Liver (tissue), 9 donors: ENCODE data around the gene SEMA6D. TPM values are rescaled to one million over a fixed set of nuclear protein-coding genes. Genes with fewer than 3 reads are reported as not detected.

Experiments
- DNase-seq: peaks from one replicate; pipeline ENCODE4 v3.0.0-alpha.2; 2017; ENCODE audit warnings: low spot score
- H3K27ac ChIP-seq, 2 donors: one replicate each; pipeline ENCODE4 v1.7.0; 2013; ENCODE audit warnings: inconsistent platforms in 2 of 2, low read length in 2 of 2, control low read depth in 1 of 2, low read depth in 1 of 2, mild to moderate bottlenecking in 1 of 2
- H3K27me3 ChIP-seq, 4 donors: one replicate each; pipeline versions ENCODE4 v1.6.1 to v1.7.0; 2013; ENCODE audit warnings: low read length in 3 of 4, inconsistent platforms in 1 of 4, mild to moderate bottlenecking in 1 of 4, moderate library complexity in 1 of 4; ENCODE audit not compliant: control insufficient read depth in 4 of 4, insufficient read depth in 4 of 4
- H3K36me3 ChIP-seq, 4 donors: one replicate each; pipeline versions ENCODE4 v1.6.1 to v1.7.0; 2013; ENCODE audit warnings: low read length in 3 of 4, mild to moderate bottlenecking in 3 of 4, low read depth in 1 of 4, moderate library complexity in 1 of 4; ENCODE audit not compliant: control insufficient read depth in 4 of 4, insufficient read depth in 3 of 4
- H3K4me1 ChIP-seq, 4 donors: one replicate each; pipeline versions ENCODE4 v1.6.1 to v1.7.0; 2013; ENCODE audit warnings: low read length in 3 of 4, mild to moderate bottlenecking in 3 of 4, moderate library complexity in 1 of 4; ENCODE audit not compliant: control insufficient read depth in 4 of 4, insufficient read depth in 4 of 4
- H3K4me3 ChIP-seq, 3 donors: one replicate each; pipeline versions ENCODE4 v1.6.1 to v1.7.0; 2013; ENCODE audit warnings: low read length in 3 of 3, control low read depth in 1 of 3, low read depth in 1 of 3, mild to moderate bottlenecking in 1 of 3
- H3K9ac ChIP-seq, 2 donors: one replicate each; pipeline ENCODE4 v1.7.0; 2013; ENCODE audit warnings: low read length in 2 of 2, mild to moderate bottlenecking in 2 of 2, moderate library complexity in 2 of 2, control low read depth in 1 of 2, low read depth in 1 of 2
- H3K9me3 ChIP-seq, 4 donors: one replicate each; pipeline versions ENCODE4 v1.6.1 to v1.7.0; 2013; ENCODE audit warnings: low read length in 3 of 4; ENCODE audit not compliant: control insufficient read depth in 4 of 4
- EGR1 ChIP-seq, 2 donors: IDR thresholded peaks; 2 replicates each; pipeline ENCODE4 v1.6.1; 2016 to 2018; ENCODE audit warnings: antibody characterized with exemption in 2 of 2, low read depth in 2 of 2
- FOXA1 ChIP-seq: IDR thresholded peaks from 2 replicates; pipeline ENCODE4 v1.6.1; 2016; ENCODE audit warnings: antibody characterized with exemption
- FOXA2 ChIP-seq: IDR thresholded peaks from 2 replicates; pipeline ENCODE4 v1.6.1; 2016; ENCODE audit warnings: antibody characterized with exemption
- GABPA ChIP-seq, 2 donors: IDR thresholded peaks in 1 of 2; conservative IDR thresholded peaks in 1 of 2; 2 replicates each; pipeline ENCODE4 v1.6.1; 2016; ENCODE audit warnings: antibody characterized with exemption in 2 of 2, mild to moderate bottlenecking in 1 of 2, moderate library complexity in 1 of 2
- HNF4A ChIP-seq, 2 donors: conservative IDR thresholded peaks; 2 replicates each; pipeline ENCODE4 v1.6.1; 2016; ENCODE audit warnings: antibody characterized with exemption in 2 of 2, mild to moderate bottlenecking in 2 of 2
- HNF4G ChIP-seq: IDR thresholded peaks from 2 replicates; pipeline ENCODE4 v1.6.1; 2016; ENCODE audit warnings: antibody characterized with exemption
- JUND ChIP-seq, 2 donors: IDR thresholded peaks; 2 replicates each; pipeline ENCODE4 v1.6.1; 2016; ENCODE audit warnings: antibody characterized with exemption in 2 of 2
- RAD21 ChIP-seq, 2 donors: IDR thresholded peaks; 2 replicates each; pipeline ENCODE4 v1.6.1; 2016; ENCODE audit warnings: antibody characterized with exemption in 2 of 2, mild to moderate bottlenecking in 2 of 2
- RXRA ChIP-seq, 2 donors: IDR thresholded peaks; 2 replicates each; pipeline ENCODE4 v1.6.1; 2017 to 2018; ENCODE audit warnings: antibody characterized with exemption in 2 of 2, mild to moderate bottlenecking in 1 of 2
- TAF1 ChIP-seq: conservative IDR thresholded peaks from 2 replicates; pipeline ENCODE4 v1.6.1; 2016; ENCODE audit warnings: antibody characterized with exemption, mild to moderate bottlenecking
- YY1 ChIP-seq: IDR thresholded peaks from 2 replicates; pipeline ENCODE4 v1.6.1; 2016; ENCODE audit warnings: antibody characterized with exemption, mild to moderate bottlenecking
- WGBS: extraction: QIAGEN DNeasy Blood & Tissue Kit; methylation state at CpG from one replicate; pipeline ENCODE4 v1.1.7; 2013; 5-methylcytosine and 5-hydroxymethylcytosine counted together
- polyA plus RNA-seq, 2 donors: library from polyadenylated mRNA; stranded (reverse) in 1 of 2; unstranded in 1 of 2; fragments of 200-250 nt in 1 of 2; fragments of >200 nt in 1 of 2; fragmentation: Nextera tagmentation in 1 of 2; extraction: Ambion mirVana in 1 of 2; gene quantifications; one replicate each; pipeline versions ENCODE4 v1.2.1 to v1.2.3, GENCODE V29; 2013 to 2015
- total RNA-seq, 2 donors: library from RNA; depleted of rRNA; stranded (reverse); fragments of >200 nt; gene quantifications; one replicate each; pipeline ENCODE4 v1.2.3, GENCODE V29; 2014
- TF ChIP-seq, protein P1 (sequence below): IDR thresholded peaks from 2 replicates; pipeline ENCODE4 v1.6.1; 2016; ENCODE audit warnings: antibody characterized with exemption
- TF ChIP-seq, protein P2 (sequence below): IDR thresholded peaks from 2 replicates; pipeline ENCODE4 v1.6.1; 2016; ENCODE audit warnings: antibody characterized with exemption, mild to moderate bottlenecking
- TF ChIP-seq, protein P3 (sequence below): IDR thresholded peaks from 2 replicates; pipeline ENCODE4 v1.6.1; 2016; ENCODE audit warnings: antibody characterized with exemption
- TF ChIP-seq, protein P4 (sequence below): fragments of 150-350 bp; IDR thresholded peaks from 2 replicates; pipeline ENCODE4 v1.5.1; 2017; ENCODE audit warnings: improper control_type of control experiment, low read depth, low read length; ENCODE audit not compliant: missing input control
- TF ChIP-seq, protein P5 (sequence below): IDR thresholded peaks from 2 replicates; pipeline ENCODE4 v1.6.1; 2016; ENCODE audit warnings: antibody characterized with exemption
- donor health status: healthy.
- donor health status: healthy.
- donor health status: healthy.
- donor health status: healthy.
- donor health status: healthy.

Gene SEMA6D
- total and polyA plus RNA-seq, 4 donors: 1.0 to 4.5 (median 3.1) TPM

DNA sequence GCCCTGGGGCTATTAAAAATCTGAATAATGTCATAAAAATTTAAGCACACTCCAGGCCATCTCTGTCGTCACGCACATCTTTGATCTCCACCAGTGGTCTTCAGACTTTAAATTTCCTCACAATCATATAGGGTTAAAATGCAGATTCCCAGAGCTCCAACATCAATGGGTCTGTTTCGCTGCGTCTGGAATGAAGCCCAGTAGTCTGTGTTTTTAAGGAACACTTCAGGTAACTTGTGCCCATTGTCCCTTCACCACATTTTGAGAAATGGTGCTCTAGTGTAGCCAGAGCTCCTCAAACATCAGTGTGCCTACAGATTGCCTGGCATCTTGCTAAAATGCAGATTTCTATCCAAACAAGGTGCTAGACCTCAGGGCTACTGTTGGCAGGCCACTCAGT is 9.8 kb downstream of the SEMA6D start:
- 83% methylated on average over 4 of the region's 4 CpGs for WGBS
- peaks cover 0 to 3% (median 0%) of the 10 kb centered on the region in 4 donors for H3K27me3 ChIP-seq
- TF ChIP-seq, protein P1, sequence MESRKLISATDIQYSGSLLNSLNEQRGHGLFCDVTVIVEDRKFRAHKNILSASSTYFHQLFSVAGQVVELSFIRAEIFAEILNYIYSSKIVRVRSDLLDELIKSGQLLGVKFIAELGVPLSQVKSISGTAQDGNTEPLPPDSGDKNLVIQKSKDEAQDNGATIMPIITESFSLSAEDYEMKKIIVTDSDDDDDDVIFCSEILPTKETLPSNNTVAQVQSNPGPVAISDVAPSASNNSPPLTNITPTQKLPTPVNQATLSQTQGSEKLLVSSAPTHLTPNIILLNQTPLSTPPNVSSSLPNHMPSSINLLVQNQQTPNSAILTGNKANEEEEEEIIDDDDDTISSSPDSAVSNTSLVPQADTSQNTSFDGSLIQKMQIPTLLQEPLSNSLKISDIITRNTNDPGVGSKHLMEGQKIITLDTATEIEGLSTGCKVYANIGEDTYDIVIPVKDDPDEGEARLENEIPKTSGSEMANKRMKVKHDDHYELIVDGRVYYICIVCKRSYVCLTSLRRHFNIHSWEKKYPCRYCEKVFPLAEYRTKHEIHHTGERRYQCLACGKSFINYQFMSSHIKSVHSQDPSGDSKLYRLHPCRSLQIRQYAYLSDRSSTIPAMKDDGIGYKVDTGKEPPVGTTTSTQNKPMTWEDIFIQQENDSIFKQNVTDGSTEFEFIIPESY: no peak
- TF ChIP-seq RAD21 (IDR thresholded peaks at IDR 0.05) (no peak), YY1 (no peak), FOXA2 (no peak), HNF4A (conservative IDR thresholded peaks at IDR 0.05) (no peak), FOXA1 (no peak), RXRA (IDR thresholded peaks at IDR 0.05) (no peak), JUND (IDR thresholded peaks at IDR 0.05) (no peak), GABPA (IDR thresholded peaks at IDR 0.05 in 1 of 2, conservative IDR thresholded peaks at IDR 0.05 in 1 of 2) (no peak), HNF4G (no peak)
- TF ChIP-seq, protein P2, sequence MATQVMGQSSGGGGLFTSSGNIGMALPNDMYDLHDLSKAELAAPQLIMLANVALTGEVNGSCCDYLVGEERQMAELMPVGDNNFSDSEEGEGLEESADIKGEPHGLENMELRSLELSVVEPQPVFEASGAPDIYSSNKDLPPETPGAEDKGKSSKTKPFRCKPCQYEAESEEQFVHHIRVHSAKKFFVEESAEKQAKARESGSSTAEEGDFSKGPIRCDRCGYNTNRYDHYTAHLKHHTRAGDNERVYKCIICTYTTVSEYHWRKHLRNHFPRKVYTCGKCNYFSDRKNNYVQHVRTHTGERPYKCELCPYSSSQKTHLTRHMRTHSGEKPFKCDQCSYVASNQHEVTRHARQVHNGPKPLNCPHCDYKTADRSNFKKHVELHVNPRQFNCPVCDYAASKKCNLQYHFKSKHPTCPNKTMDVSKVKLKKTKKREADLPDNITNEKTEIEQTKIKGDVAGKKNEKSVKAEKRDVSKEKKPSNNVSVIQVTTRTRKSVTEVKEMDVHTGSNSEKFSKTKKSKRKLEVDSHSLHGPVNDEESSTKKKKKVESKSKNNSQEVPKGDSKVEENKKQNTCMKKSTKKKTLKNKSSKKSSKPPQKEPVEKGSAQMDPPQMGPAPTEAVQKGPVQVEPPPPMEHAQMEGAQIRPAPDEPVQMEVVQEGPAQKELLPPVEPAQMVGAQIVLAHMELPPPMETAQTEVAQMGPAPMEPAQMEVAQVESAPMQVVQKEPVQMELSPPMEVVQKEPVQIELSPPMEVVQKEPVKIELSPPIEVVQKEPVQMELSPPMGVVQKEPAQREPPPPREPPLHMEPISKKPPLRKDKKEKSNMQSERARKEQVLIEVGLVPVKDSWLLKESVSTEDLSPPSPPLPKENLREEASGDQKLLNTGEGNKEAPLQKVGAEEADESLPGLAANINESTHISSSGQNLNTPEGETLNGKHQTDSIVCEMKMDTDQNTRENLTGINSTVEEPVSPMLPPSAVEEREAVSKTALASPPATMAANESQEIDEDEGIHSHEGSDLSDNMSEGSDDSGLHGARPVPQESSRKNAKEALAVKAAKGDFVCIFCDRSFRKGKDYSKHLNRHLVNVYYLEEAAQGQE: no peak
- TF ChIP-seq, protein P3, sequence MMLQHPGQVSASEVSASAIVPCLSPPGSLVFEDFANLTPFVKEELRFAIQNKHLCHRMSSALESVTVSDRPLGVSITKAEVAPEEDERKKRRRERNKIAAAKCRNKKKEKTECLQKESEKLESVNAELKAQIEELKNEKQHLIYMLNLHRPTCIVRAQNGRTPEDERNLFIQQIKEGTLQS: no peak
- TF ChIP-seq, protein P4, sequence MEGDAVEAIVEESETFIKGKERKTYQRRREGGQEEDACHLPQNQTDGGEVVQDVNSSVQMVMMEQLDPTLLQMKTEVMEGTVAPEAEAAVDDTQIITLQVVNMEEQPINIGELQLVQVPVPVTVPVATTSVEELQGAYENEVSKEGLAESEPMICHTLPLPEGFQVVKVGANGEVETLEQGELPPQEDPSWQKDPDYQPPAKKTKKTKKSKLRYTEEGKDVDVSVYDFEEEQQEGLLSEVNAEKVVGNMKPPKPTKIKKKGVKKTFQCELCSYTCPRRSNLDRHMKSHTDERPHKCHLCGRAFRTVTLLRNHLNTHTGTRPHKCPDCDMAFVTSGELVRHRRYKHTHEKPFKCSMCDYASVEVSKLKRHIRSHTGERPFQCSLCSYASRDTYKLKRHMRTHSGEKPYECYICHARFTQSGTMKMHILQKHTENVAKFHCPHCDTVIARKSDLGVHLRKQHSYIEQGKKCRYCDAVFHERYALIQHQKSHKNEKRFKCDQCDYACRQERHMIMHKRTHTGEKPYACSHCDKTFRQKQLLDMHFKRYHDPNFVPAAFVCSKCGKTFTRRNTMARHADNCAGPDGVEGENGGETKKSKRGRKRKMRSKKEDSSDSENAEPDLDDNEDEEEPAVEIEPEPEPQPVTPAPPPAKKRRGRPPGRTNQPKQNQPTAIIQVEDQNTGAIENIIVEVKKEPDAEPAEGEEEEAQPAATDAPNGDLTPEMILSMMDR: no peak
- TF ChIP-seq, protein P5, sequence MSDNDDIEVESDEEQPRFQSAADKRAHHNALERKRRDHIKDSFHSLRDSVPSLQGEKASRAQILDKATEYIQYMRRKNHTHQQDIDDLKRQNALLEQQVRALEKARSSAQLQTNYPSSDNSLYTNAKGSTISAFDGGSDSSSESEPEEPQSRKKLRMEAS: no peak
- H3K27ac ChIP-seq: no peak overlapping the region
- H3K9me3 ChIP-seq: no peaks in the 10 kb centered on the region
- no peak overlapping the region for H3K4me3 ChIP-seq
- H3K36me3 ChIP-seq: no peaks in the 10 kb centered on the region
- no peak overlapping the region for H3K9ac ChIP-seq
- no peak for DNase-seq
- H3K4me1 ChIP-seq: peaks cover 0 to 1% (median 0%) of the 10 kb centered on the region in 4 donors

DNA sequence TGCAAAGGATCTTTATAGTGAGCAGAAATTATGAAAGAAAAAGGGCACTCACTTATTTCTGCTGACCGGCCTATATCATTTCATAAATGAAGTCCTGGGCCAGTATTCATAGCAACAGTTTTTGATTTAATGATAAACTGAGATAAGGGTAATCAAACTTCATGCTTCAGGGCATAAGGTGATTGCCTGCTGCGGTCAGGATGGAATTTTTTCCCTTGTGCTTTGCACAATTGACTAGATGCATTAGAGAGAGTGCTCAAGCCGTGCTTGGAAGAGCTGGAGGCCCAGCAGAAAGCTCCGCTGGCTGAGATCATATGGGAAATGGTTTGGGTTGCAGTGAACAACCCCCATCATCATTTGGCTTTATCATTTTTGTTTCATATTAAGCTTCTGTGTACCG is 10.4 kb downstream of the SEMA6D start:
- Histone ChIP-seq H3K27ac (no peak overlapping the region), H3K9ac (no peak overlapping the region)
- TF ChIP-seq, protein P4: no peak
- TF ChIP-seq, protein P1: no peak
- TF ChIP-seq YY1: no peak
- TF ChIP-seq TAF1: no peak
- TF ChIP-seq, protein P2: no peak
- no peak for TF ChIP-seq EGR1 (IDR thresholded peaks at IDR 0.05; ENCODE audit: low read depth in 2 of 2)

More for the DNA sequence above, 10.4 kb downstream of the SEMA6D start:
- H3K4me3 ChIP-seq: no peak overlapping the region
- DNase-seq: no peak
- H3K36me3 ChIP-seq: no peaks in the 10 kb centered on the region
- H3K27me3 ChIP-seq: peaks cover 0 to 3% (median 0%) of the 10 kb centered on the region in 4 donors
- H3K4me1 ChIP-seq: peaks cover 0 to 1% (median 0%) of the 10 kb centered on the region in 4 donors
- no peaks in the 10 kb centered on the region for H3K9me3 ChIP-seq
- 81% methylated on average over 5 of the region's 5 CpGs for WGBS
